ENCODE data around the gene BMP3. TPM values are rescaled to one million over a fixed set of nuclear protein-coding genes. Genes with fewer than 3 reads are reported as not detected.
A peak's percentile ranks its signal among the peaks of the same experiment; 100 is the strongest.

BMP3 gene
- total RNA-seq, 1 experiment from 2014 or later = not detected

DNA sequence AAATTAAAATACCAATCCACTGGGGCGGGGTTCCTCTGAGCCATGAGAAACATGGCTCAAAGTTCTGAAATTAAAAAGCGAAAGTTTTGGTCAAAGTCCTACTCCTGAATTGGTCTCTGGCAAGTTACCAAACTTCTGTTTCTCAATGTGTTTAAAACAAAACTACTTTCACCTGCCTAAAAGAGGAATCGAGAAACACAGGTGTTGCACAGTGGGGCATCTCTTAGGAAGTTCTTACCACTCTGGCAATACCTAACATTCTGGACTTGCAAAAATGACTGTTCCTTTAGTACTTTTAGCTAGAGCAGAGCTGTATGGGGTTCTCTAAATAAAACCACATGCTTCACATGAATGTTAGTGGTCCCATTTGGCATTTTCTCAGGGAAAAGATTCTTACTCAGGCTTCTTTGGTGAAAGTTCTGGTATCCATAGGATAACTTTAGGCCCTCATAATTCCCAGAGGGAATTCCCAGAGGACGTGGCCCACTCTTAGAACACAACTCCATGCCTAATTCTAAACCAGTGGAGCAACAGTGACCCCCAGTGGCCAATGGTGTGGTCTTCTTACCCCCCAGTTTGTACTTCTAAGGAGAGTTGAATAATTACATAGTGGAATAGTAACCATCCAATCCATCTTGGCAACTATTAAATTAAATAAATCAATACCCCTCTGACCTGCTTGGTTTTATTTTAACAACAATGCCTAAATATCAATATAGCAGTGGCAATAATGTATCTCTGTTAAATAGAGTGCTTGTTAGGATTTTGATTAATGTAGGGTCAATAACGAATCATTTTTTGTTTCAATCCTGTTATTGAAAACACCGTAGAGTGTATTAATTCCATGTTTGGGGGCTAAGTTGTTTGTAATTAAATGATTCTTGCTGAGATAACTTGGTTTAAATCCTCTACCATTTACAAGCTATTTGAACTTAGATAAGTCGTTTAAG is 21.9 kb downstream of the BMP3 start:
- RAD21 ChIA-PET (ENCODE audit: low non-redundant PET in 1 of 2, low total read pairs in 2 of 2, uncharacterized antibody in 2 of 2, unreplicated experiment in 2 of 2) = no interaction called here
- POLR2A ChIA-PET = no interaction called here

More for the DNA sequence above, 21.9 kb downstream of the BMP3 start:
- no peak overlapping the region for H3K4me2 ChIP-seq (ENCODE audit: low read length)
- intact Hi-C loops (cut with micrococcal nuclease) = loop anchor here (1.0 to 10.0 kb wide), 3 partner anchors 691 to 1152 kb away; no protein-coding TSS in a partner anchor
- ATAC-seq (peak; percentile 99), DNase-seq (ENCODE audit: low read depth, low spot score) (peak; percentile 59)
- H3K79me2 ChIP-seq (ENCODE audit: insufficient read depth, low read length) = no peaks in the 10 kb centered on the region
- no peak overlapping the region for H3K9ac ChIP-seq (ENCODE audit: low read length)
- BruUV-seq (replicated peaks) = no TSS peak
- no peak overlapping the region for H3K27ac ChIP-seq (ENCODE audit: low read depth, low read length)
- H3K36me3 ChIP-seq (ENCODE audit: control insufficient read depth in 1 of 2, insufficient read depth in 2 of 2, low read length in 2 of 2) = no peaks in the 10 kb centered on the region
- H3K9me2 ChIP-seq (ENCODE audit: insufficient read depth) = no peaks in the 10 kb centered on the region
- H3K9me3 ChIP-seq (ENCODE audit: control insufficient read depth in 1 of 2, insufficient read depth in 1 of 2, low read depth in 1 of 2, low read length in 2 of 2) = no peaks in the 10 kb centered on the region
- no peak overlapping the region for H3K4me3 ChIP-seq (replicated peaks in 1 of 2; ENCODE audit: low read depth in 1 of 2, low read length in 2 of 2)
- H3K4me1 ChIP-seq (ENCODE audit: control insufficient read depth in 1 of 2, insufficient read depth in 2 of 2, low read length in 2 of 2) = no peaks in the 10 kb centered on the region
- H4K20me1 ChIP-seq (ENCODE audit: insufficient read depth) = no peaks in the 10 kb centered on the region
- CTCF ChIA-PET = interaction anchor here (0.6 to 2.8 kb wide), 5 partner anchors 12 to 690 kb away, joined by 3 to 16 read pairs (median 3); no protein-coding TSS in a partner anchor
- H3K27me3 ChIP-seq (ENCODE audit: insufficient read depth, low read length) = peaks cover 48% of the 10 kb centered on the region
- H2AFZ ChIP-seq (ENCODE audit: low read depth, low read length, poor library complexity, severe bottlenecking) = no peak overlapping the region
- TF ChIP-seq EZH2phosphoT487 (IDR thresholded peaks at IDR 0.05; ENCODE audit: borderline replicate concordance) = no peak
- TF ChIP-seq, protein P1, sequence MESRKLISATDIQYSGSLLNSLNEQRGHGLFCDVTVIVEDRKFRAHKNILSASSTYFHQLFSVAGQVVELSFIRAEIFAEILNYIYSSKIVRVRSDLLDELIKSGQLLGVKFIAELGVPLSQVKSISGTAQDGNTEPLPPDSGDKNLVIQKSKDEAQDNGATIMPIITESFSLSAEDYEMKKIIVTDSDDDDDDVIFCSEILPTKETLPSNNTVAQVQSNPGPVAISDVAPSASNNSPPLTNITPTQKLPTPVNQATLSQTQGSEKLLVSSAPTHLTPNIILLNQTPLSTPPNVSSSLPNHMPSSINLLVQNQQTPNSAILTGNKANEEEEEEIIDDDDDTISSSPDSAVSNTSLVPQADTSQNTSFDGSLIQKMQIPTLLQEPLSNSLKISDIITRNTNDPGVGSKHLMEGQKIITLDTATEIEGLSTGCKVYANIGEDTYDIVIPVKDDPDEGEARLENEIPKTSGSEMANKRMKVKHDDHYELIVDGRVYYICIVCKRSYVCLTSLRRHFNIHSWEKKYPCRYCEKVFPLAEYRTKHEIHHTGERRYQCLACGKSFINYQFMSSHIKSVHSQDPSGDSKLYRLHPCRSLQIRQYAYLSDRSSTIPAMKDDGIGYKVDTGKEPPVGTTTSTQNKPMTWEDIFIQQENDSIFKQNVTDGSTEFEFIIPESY (IDR thresholded peaks at IDR 0.05; ENCODE audit: extremely low read depth, insufficient replicate concordance, low read length) = no peak
- TF ChIP-seq RAD21 (IDR thresholded peaks at IDR 0.05; ENCODE audit: low read depth) = peak; percentile 70
- TF ChIP-seq JUND (IDR thresholded peaks at IDR 0.05) = no peak
- TF ChIP-seq FOSL1 (IDR thresholded peaks at IDR 0.05; ENCODE audit: low read depth) = no peak
- no peak for TF ChIP-seq SIN3A (IDR thresholded peaks at IDR 0.05; ENCODE audit: low read depth)
- TF ChIP-seq, protein P2, sequence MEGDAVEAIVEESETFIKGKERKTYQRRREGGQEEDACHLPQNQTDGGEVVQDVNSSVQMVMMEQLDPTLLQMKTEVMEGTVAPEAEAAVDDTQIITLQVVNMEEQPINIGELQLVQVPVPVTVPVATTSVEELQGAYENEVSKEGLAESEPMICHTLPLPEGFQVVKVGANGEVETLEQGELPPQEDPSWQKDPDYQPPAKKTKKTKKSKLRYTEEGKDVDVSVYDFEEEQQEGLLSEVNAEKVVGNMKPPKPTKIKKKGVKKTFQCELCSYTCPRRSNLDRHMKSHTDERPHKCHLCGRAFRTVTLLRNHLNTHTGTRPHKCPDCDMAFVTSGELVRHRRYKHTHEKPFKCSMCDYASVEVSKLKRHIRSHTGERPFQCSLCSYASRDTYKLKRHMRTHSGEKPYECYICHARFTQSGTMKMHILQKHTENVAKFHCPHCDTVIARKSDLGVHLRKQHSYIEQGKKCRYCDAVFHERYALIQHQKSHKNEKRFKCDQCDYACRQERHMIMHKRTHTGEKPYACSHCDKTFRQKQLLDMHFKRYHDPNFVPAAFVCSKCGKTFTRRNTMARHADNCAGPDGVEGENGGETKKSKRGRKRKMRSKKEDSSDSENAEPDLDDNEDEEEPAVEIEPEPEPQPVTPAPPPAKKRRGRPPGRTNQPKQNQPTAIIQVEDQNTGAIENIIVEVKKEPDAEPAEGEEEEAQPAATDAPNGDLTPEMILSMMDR (IDR thresholded peaks at IDR 0.05 in 2 of 3, conservative IDR thresholded peaks at IDR 0.05 in 1 of 3; ENCODE audit: borderline replicate concordance in 1 of 3, insufficient read depth in 1 of 3, low read depth in 2 of 3, low read length in 2 of 3) = peak; percentile 48 to 79 (median 75); a peak in 5 of 6 replicates
- no peak for TF ChIP-seq POLR2A (IDR thresholded peaks at IDR 0.05; ENCODE audit: borderline replicate concordance, extremely low read depth, insufficient read depth, insufficient read length)
- no peak for TF ChIP-seq ZFX (IDR thresholded peaks at IDR 0.05)
- TF ChIP-seq ZNF274 (IDR thresholded peaks at IDR 0.05; ENCODE audit: low read depth, low read length) = no peak
- no peak for TF ChIP-seq TCF7L2 (IDR thresholded peaks at IDR 0.05; ENCODE audit: borderline replicate concordance, extremely low read depth, insufficient read depth, insufficient read length)
- TF ChIP-seq EGR1 (IDR thresholded peaks at IDR 0.05; ENCODE audit: low read depth) = no peak
- no peak for TF ChIP-seq YY1 (IDR thresholded peaks at IDR 0.05; ENCODE audit: extremely low read depth, insufficient replicate concordance, low read depth, low read length)
- TF ChIP-seq, protein P3, sequence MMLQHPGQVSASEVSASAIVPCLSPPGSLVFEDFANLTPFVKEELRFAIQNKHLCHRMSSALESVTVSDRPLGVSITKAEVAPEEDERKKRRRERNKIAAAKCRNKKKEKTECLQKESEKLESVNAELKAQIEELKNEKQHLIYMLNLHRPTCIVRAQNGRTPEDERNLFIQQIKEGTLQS (IDR thresholded peaks at IDR 0.05) = no peak
- TF ChIP-seq CEBPB (IDR thresholded peaks at IDR 0.05; ENCODE audit: low read depth) = no peak
